ENCODE data around the gene HECTD2.
A peak's percentile ranks its signal among the peaks of the same experiment; 100 is the strongest.

Gene HECTD2

DNA sequence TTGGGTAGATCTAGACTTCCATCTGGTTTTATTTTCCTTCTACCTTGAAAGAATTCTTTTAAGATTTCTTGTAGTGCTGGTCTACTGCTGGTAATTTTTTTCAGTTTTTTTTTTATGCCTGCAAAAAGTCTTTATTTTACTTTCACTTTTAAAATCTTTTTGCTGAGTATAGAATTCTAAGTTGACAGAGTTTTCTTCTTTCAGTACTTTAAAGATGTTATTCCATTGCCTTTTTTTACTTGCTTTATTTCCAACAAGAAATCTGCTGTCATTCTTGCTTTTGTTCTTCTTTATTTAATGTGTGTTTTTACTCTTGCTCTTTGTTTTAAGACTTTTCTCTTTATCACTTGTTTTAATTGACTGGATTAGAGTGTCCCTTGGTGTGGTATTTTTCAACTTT, 36.1 kb upstream of the HECTD2 start:
- Histone ChIP-seq H3K9ac (ENCODE audit: low read depth, low read length, poor library complexity) (no peak overlapping the region), H3K18ac (ENCODE audit: low read length) (no peak overlapping the region), H3K4me2 (ENCODE audit: insufficient read depth, low read length, poor library complexity, severe bottlenecking) (no peak overlapping the region), H3K14ac (ENCODE audit: low read length) (no peak overlapping the region), H3K4me1 (ENCODE audit: control insufficient read depth in 2 of 2, insufficient read depth in 1 of 2, low read depth in 1 of 2, low read length in 2 of 2) (no peaks in the 10 kb centered on the region), H2BK15ac (ENCODE audit: low read length) (no peak overlapping the region), H2BK12ac (ENCODE audit: low read length) (no peak overlapping the region), H3K9me3 (replicated peaks in 1 of 2; ENCODE audit: control insufficient read depth in 2 of 2, insufficient read depth in 1 of 2, low read depth in 1 of 2, low read length in 2 of 2) (peaks cover 0 to 7% of the 10 kb centered on the region in 2 donors), H3K79me1 (ENCODE audit: low read depth, low read length) (no peaks in the 10 kb centered on the region), H3K4ac (ENCODE audit: low read length) (no peak overlapping the region), H2AFZ (ENCODE audit: low read length) (no peak overlapping the region), H2AK5ac (ENCODE audit: low read depth, low read length) (no peak overlapping the region), H2BK5ac (ENCODE audit: low read length) (no peak overlapping the region), H4K8ac (ENCODE audit: low read depth, low read length) (no peak overlapping the region), H3K27ac (replicated peaks; ENCODE audit: low read length) (no peak overlapping the region), H3K23ac (ENCODE audit: low read depth, low read length, poor library complexity) (no peak overlapping the region), H3K36me3 (replicated peaks in 1 of 2; ENCODE audit: control insufficient read depth in 2 of 2, insufficient read depth in 2 of 2, low read length in 2 of 2) (no peaks in the 10 kb centered on the region), H2BK120ac (ENCODE audit: low read depth, low read length) (no peak overlapping the region), H4K91ac (ENCODE audit: low read depth, low read length, poor library complexity) (no peak overlapping the region), H3K27me3 (ENCODE audit: control insufficient read depth in 3 of 3, insufficient read depth in 3 of 3, low read depth in 1 of 3, low read length in 3 of 3) (no peaks in the 10 kb centered on the region), H3K4me3 (ENCODE audit: low read length in 2 of 2) (no peak overlapping the region)
- DNase-seq (ENCODE audit: low spot score), result no peak

DNA sequence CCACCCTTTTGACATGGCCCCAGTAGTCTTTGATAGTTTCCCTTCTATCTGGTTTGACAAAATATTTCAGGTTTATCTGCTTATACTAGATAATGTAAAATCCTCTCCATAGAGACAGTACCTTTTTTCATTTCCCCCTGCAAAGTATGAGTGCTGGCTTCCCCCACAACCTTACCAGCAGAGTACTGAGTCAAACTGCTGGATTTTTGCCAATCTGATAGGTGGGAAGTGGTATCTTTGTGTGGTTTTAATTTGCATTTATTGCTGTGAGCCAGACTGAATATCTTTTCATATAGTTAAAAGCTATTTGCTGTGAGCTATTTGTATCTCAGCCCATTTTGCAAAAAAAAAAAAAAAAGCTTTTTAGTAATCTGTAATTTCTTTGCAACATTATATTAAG, 32.1 kb upstream of the HECTD2 start:
- H2AFZ ChIP-seq (ENCODE audit: low read length), result no peak overlapping the region
- peaks cover 9 to 10% of the 10 kb centered on the region in 2 donors for H3K4me1 ChIP-seq (ENCODE audit: control insufficient read depth in 2 of 2, insufficient read depth in 1 of 2, low read depth in 1 of 2, low read length in 2 of 2)
- H3K4me3 ChIP-seq (ENCODE audit: low read length in 2 of 2), result no peak overlapping the region
- H3K9me3 ChIP-seq (replicated peaks in 1 of 2; ENCODE audit: control insufficient read depth in 2 of 2, insufficient read depth in 1 of 2, low read depth in 1 of 2, low read length in 2 of 2), result peaks cover 2 to 7% of the 10 kb centered on the region in 2 donors
- no peak overlapping the region for H3K14ac ChIP-seq (ENCODE audit: low read length)
- H2AK5ac ChIP-seq (ENCODE audit: low read depth, low read length), result no peak overlapping the region
- H3K4me2 ChIP-seq (ENCODE audit: insufficient read depth, low read length, poor library complexity, severe bottlenecking), result no peak overlapping the region
- no peak overlapping the region for H2BK15ac ChIP-seq (ENCODE audit: low read length)
- H2BK120ac ChIP-seq (ENCODE audit: low read depth, low read length), result no peak overlapping the region
- H3K27ac ChIP-seq (replicated peaks; ENCODE audit: low read length), result no peak overlapping the region
- no peak overlapping the region for H4K8ac ChIP-seq (ENCODE audit: low read depth, low read length)
- no peak overlapping the region for H4K91ac ChIP-seq (ENCODE audit: low read depth, low read length, poor library complexity)
- no peak overlapping the region for H2BK5ac ChIP-seq (ENCODE audit: low read length)
- no peak overlapping the region for H2BK12ac ChIP-seq (ENCODE audit: low read length)
- H3K79me1 ChIP-seq (ENCODE audit: low read depth, low read length), result no peaks in the 10 kb centered on the region
- no peaks in the 10 kb centered on the region for H3K36me3 ChIP-seq (replicated peaks in 1 of 2; ENCODE audit: control insufficient read depth in 2 of 2, insufficient read depth in 2 of 2, low read length in 2 of 2)
- no peak overlapping the region for H3K23ac ChIP-seq (ENCODE audit: low read depth, low read length, poor library complexity)
- H3K27me3 ChIP-seq (ENCODE audit: control insufficient read depth in 3 of 3, insufficient read depth in 3 of 3, low read depth in 1 of 3, low read length in 3 of 3), result peaks cover 0 to 9% (median 0%) of the 10 kb centered on the region in 3 experiments
- H3K4ac ChIP-seq (ENCODE audit: low read length), result no peak overlapping the region
- no peak overlapping the region for H3K9ac ChIP-seq (ENCODE audit: low read depth, low read length, poor library complexity)
- H3K18ac ChIP-seq (ENCODE audit: low read length), result no peak overlapping the region
- DNase-seq (ENCODE audit: low spot score), result no peak

DNA sequence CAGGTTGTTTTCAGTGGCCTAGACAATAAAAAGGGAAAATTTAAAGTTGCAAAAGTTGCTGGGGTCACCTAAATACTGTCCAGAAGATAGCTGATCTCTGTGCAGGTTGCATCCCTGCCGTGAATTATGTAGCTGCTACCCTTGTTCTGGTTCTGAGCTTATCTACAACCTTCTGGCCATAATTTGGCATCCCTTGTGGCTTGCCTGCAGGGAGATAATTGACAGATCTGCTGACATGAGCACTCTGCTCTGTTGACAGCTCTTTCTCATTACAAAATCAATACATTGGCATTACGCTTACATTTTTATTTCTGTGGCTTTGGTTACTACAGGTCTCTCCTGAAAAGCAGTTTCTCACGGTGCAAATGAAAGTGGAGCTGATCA, 29.3 kb upstream of the HECTD2 start:
- Histone ChIP-seq H3K9me3 (replicated peaks in 1 of 2; ENCODE audit: control insufficient read depth in 2 of 2, insufficient read depth in 1 of 2, low read depth in 1 of 2, low read length in 2 of 2) (peaks cover 2 to 7% of the 10 kb centered on the region in 2 donors), H3K4me2 (ENCODE audit: insufficient read depth, low read length, poor library complexity, severe bottlenecking) (no peak overlapping the region), H3K23ac (ENCODE audit: low read depth, low read length, poor library complexity) (no peak overlapping the region), H2BK120ac (ENCODE audit: low read depth, low read length) (no peak overlapping the region), H4K91ac (ENCODE audit: low read depth, low read length, poor library complexity) (no peak overlapping the region), H2AK5ac (ENCODE audit: low read depth, low read length) (no peak overlapping the region), H3K79me1 (ENCODE audit: low read depth, low read length) (no peaks in the 10 kb centered on the region), H4K8ac (ENCODE audit: low read depth, low read length) (no peak overlapping the region), H2BK5ac (ENCODE audit: low read length) (no peak overlapping the region), H3K27me3 (ENCODE audit: control insufficient read depth in 3 of 3, insufficient read depth in 3 of 3, low read depth in 1 of 3, low read length in 3 of 3) (peaks cover 0 to 26% (median 0%) of the 10 kb centered on the region in 3 experiments), H3K36me3 (replicated peaks in 1 of 2; ENCODE audit: control insufficient read depth in 2 of 2, insufficient read depth in 2 of 2, low read length in 2 of 2) (no peaks in the 10 kb centered on the region), H3K27ac (replicated peaks; ENCODE audit: low read length) (no peak overlapping the region), H2BK12ac (ENCODE audit: low read length) (no peak overlapping the region), H2BK15ac (ENCODE audit: low read length) (no peak overlapping the region), H3K4me3 (ENCODE audit: low read length in 2 of 2) (no peak overlapping the region), H3K4me1 (ENCODE audit: control insufficient read depth in 2 of 2, insufficient read depth in 1 of 2, low read depth in 1 of 2, low read length in 2 of 2) (peaks cover 9 to 10% of the 10 kb centered on the region in 2 donors), H3K18ac (ENCODE audit: low read length) (no peak overlapping the region), H3K9ac (ENCODE audit: low read depth, low read length, poor library complexity) (no peak overlapping the region), H2AFZ (ENCODE audit: low read length) (peak overlapping the region; percentile 62), H3K14ac (ENCODE audit: low read length) (no peak overlapping the region), H3K4ac (ENCODE audit: low read length) (no peak overlapping the region)
- DNase-seq (ENCODE audit: low spot score), result no peak
- no CpG with 5 or more reads among the region's 3 CpGs for WGBS, 2 donors (ENCODE audit: extremely low coverage in 2 of 2, insufficient read length in 2 of 2, insufficient replicate concordance in 1 of 2)

DNA sequence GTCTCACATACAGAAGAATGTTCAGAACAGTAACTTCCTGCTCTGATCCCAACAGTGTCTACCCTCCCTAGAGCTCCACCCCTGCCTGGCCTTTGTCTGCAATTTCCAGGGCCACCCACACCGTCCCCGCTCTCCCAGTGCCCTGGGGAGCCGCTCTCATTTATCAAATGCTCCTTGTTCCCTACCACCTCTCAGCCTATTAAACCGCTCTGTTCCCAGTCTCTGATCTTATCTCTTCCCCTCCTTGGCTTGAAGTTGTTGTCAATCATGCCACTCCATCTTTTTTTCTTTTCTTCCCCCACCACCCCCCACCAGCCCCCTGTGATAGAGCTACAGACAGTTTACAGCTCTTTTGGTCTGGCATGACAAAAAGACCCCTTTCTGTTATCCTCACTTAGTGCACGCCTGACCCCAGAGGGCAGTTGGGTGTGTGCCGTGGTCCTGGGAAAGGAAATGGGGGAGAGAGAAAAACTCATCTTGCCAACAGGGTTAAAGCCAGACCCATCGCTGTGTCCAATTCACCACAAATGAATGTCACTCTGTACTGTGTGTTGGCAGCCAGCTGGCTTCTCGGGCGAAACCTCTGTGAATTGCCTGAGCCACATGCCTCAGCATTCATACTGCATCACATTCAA, 28.8 kb upstream of the HECTD2 start:
- H3K27ac ChIP-seq (replicated peaks; ENCODE audit: low read length), result no peak overlapping the region
- H4K91ac ChIP-seq (ENCODE audit: low read depth, low read length, poor library complexity), result no peak overlapping the region
- H2BK120ac ChIP-seq (ENCODE audit: low read depth, low read length), result no peak overlapping the region
- whole genome bisulfite sequencing, 2 donors (ENCODE audit: extremely low coverage in 2 of 2, insufficient read length in 2 of 2, insufficient replicate concordance in 1 of 2), result no CpG with 5 or more reads among the region's 9 CpGs
- no peak overlapping the region for H2BK12ac ChIP-seq (ENCODE audit: low read length)
- H3K79me1 ChIP-seq (ENCODE audit: low read depth, low read length), result no peaks in the 10 kb centered on the region
- peaks cover 2 to 7% of the 10 kb centered on the region in 2 donors for H3K9me3 ChIP-seq (replicated peaks in 1 of 2; ENCODE audit: control insufficient read depth in 2 of 2, insufficient read depth in 1 of 2, low read depth in 1 of 2, low read length in 2 of 2)
- H3K36me3 ChIP-seq (replicated peaks in 1 of 2; ENCODE audit: control insufficient read depth in 2 of 2, insufficient read depth in 2 of 2, low read length in 2 of 2), result no peaks in the 10 kb centered on the region
- no peak overlapping the region for H3K4me3 ChIP-seq (ENCODE audit: low read length in 2 of 2)
- DNase-seq (ENCODE audit: low spot score), result no peak
- no peak overlapping the region for H3K14ac ChIP-seq (ENCODE audit: low read length)
- no peak overlapping the region for H2AK5ac ChIP-seq (ENCODE audit: low read depth, low read length)
- no peak overlapping the region for H3K23ac ChIP-seq (ENCODE audit: low read depth, low read length, poor library complexity)
- peaks cover 0 to 31% (median 0%) of the 10 kb centered on the region in 3 experiments for H3K27me3 ChIP-seq (ENCODE audit: control insufficient read depth in 3 of 3, insufficient read depth in 3 of 3, low read depth in 1 of 3, low read length in 3 of 3)
- H3K4me2 ChIP-seq (ENCODE audit: insufficient read depth, low read length, poor library complexity, severe bottlenecking), result no peak overlapping the region
- no peak overlapping the region for H2BK5ac ChIP-seq (ENCODE audit: low read length)
- peak overlapping the region; percentile 62 for H2AFZ ChIP-seq (ENCODE audit: low read length)
- H3K18ac ChIP-seq (ENCODE audit: low read length), result no peak overlapping the region
- no peak overlapping the region for H3K9ac ChIP-seq (ENCODE audit: low read depth, low read length, poor library complexity)
- peaks cover 9 to 10% of the 10 kb centered on the region in 2 donors for H3K4me1 ChIP-seq (ENCODE audit: control insufficient read depth in 2 of 2, insufficient read depth in 1 of 2, low read depth in 1 of 2, low read length in 2 of 2)
- H3K4ac ChIP-seq (ENCODE audit: low read length), result no peak overlapping the region
- no peak overlapping the region for H4K8ac ChIP-seq (ENCODE audit: low read depth, low read length)
- H2BK15ac ChIP-seq (ENCODE audit: low read length), result no peak overlapping the region
